Kidney (tissue), 14 donors: ENCODE data around the gene EDN3. TPM values are rescaled to one million over a fixed set of nuclear protein-coding genes. Genes with fewer than 3 reads are reported as not detected.

Experiments used
- DNase-seq, 5 donors: peaks; one replicate each; pipeline ENCODE4 v3.0.0-alpha.2; 2013 to 2020
- FAIRE-seq: peaks from 2 replicates; lab custom pipeline; 2012; peaks lifted over from hg19 to GRCh38; lab: Jason Lieb, UNC
- H3K27ac ChIP-seq, 2 donors: one replicate each; pipeline ENCODE4 v1.7.0; 2013; ENCODE audit warnings: low read depth in 2 of 2, low read length in 2 of 2, inconsistent platforms in 1 of 2
- H3K27me3 ChIP-seq: one replicate; pipeline ENCODE4 v1.7.1; 2013; ENCODE audit warnings: low read length, inconsistent platforms; ENCODE audit not compliant: control insufficient read depth, insufficient read depth
- H3K36me3 ChIP-seq, 3 donors: one replicate each; pipeline versions ENCODE4 v1.7.0 to v1.7.1; 2013; ENCODE audit warnings: low read length in 3 of 3, control low read depth in 1 of 3, inconsistent platforms in 1 of 3; ENCODE audit not compliant: insufficient read depth in 3 of 3, control insufficient read depth in 2 of 3
- H3K4me1 ChIP-seq, 3 donors: one replicate each; pipeline versions ENCODE4 v1.7.0 to v1.7.1; 2013; ENCODE audit warnings: low read length in 3 of 3, inconsistent platforms in 1 of 3, low read depth in 1 of 3; ENCODE audit not compliant: control insufficient read depth in 2 of 3, insufficient read depth in 2 of 3
- H3K4me3 ChIP-seq, 3 donors: one replicate each; pipeline versions ENCODE4 v1.7.0 to v1.8.1; 2013; ENCODE audit warnings: low read length in 3 of 3, control low read depth in 1 of 3, inconsistent platforms in 1 of 3
- H3K9ac ChIP-seq, 3 donors: one replicate each; pipeline versions ENCODE4 v1.7.0 to v1.7.1; 2013; ENCODE audit warnings: low read length in 3 of 3, control low read depth in 1 of 3, inconsistent platforms in 1 of 3
- H3K9me3 ChIP-seq, 3 donors: one replicate each; pipeline versions ENCODE4 v1.7.0 to v1.7.1; 2013; ENCODE audit warnings: low read length in 3 of 3, control low read depth in 1 of 3, inconsistent platforms in 1 of 3; ENCODE audit not compliant: control insufficient read depth in 2 of 3, insufficient read depth in 1 of 3
- CTCF ChIP-seq: IDR thresholded peaks from 3 replicates; pipeline ENCODE4 v1.5.1; 2012; ENCODE audit warnings: mild to moderate bottlenecking, moderate library complexity, borderline replicate concordance; ENCODE audit not compliant: insufficient read depth; ENCODE audit errors: extremely low read depth
- intact Hi-C: fragments of 100-400 bp; cut with DNase I; formaldehyde crosslinking; loops from one replicate; pipeline ENCODE4 v1.11.1; 2022
- polyA plus RNA-seq: library from polyadenylated mRNA; stranded (reverse); fragments of 350-450 nt; fragmentation: Illumina TruSeq; extraction: RNeasy Lipid Tissue Mini Kit (QIAGEN cat#74804); gene quantifications from one replicate; pipeline ENCODE4 v1.2.3, GENCODE V29; 2014; ENCODE audit warnings: low read depth, low replicate concordance; ENCODE audit not compliant: insufficient read depth
- total RNA-seq: library from RNA; stranded (reverse); fragmentation: NEBNext Ultra II Directional; extraction: Animal tissue kit (Norgen Biotek cat#: 25700); gene quantifications from one replicate; pipeline ENCODE4 v1.2.1, GENCODE V29; 2021
- donor health status: control.
- donor health status: control.
- donor health status: control.
- donor health status: control.
- donor health status: control.
- donor health status: DM: yes; HTN: yes; CAD: no.
- donor health status: Normal renal cell carcinoma (clear cell type).

EDN3 gene
- total and polyA plus RNA-seq, 2 donors from 2014 or later: 0.19 TPM; not detected in 1

DNA sequence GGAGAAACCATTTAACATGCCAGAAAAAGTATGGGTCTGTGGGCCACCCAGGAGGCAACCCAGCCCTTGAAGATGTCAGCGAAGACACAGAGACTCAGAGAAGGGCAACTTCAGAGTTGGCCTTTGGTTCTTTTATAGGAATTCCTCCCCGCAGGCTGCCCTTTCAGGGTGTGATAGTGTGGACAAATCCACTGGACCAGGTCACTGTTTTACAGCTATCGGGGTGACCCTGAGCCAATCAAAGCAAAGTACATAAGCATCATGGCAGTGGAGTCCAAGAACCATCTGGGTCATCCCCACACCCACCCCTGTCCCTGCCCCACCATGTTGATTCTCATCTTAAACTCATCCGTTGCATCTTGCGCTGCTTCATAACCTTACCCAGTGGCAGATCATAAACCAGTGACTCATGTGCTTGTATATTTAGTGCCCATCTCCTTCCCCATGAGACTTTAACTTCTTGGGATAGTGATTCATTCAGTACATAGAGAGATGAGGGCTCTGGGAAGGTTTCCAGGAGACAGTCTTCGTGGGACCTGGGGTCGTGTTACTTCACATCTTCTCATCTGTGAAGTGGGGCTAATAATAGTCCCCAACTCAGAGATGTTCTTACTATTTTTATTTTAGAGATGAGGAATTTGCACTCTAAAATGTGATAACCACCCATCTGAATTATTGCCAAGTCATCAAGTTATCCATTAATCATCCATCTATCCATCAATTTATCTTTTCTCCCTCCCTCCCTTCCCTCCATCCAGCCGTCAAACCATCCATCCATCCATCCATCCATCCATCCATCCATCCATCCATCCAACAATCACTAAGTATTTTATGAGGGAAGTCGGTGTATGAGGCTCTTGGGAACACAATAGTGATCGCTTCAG, 51.0 kb downstream of the EDN3 start:
- DNase-seq: no peak
- intact Hi-C loops: no loop called here
- Histone ChIP-seq H3K27ac (no peak overlapping the region), H3K4me3 (no peak overlapping the region), H3K27me3 (no peaks in the 10 kb centered on the region), H3K4me1 (no peaks in the 10 kb centered on the region), H3K9ac (no peak overlapping the region), H3K36me3 (no peaks in the 10 kb centered on the region), H3K9me3 (no peaks in the 10 kb centered on the region)
- FAIRE-seq: no peak
- no peak for TF ChIP-seq CTCF

- no peak for TF ChIP-seq CTCF
- Histone ChIP-seq H3K27me3 (no peaks in the 10 kb centered on the region), H3K4me3 (no peak overlapping the region), H3K9ac (no peak overlapping the region), H3K36me3 (no peaks in the 10 kb centered on the region), H3K9me3 (no peaks in the 10 kb centered on the region), H3K4me1 (no peaks in the 10 kb centered on the region), H3K27ac (no peak overlapping the region)
- intact Hi-C loops: no loop called here
- peak in 3 of 5 donors; percentile 54 to 81 (median 75) for DNase-seq
- FAIRE-seq: no peak
These were observed 52.1 kb downstream of the EDN3 start for GRCh38 chr20:59352541-59352940.

GRCh38 chr20:59352990-59353389, 52.6 kb downstream of the EDN3 start:
- H3K27ac ChIP-seq: no peak overlapping the region
- FAIRE-seq: no peak
- no peaks in the 10 kb centered on the region for H3K9me3 ChIP-seq
- no peaks in the 10 kb centered on the region for H3K4me1 ChIP-seq
- H3K4me3 ChIP-seq: no peak overlapping the region
- peak in 3 of 5 donors; percentile 42 to 59 (median 54) for DNase-seq
- H3K36me3 ChIP-seq: no peaks in the 10 kb centered on the region
- TF ChIP-seq CTCF: no peak
- no peak overlapping the region for H3K9ac ChIP-seq
- intact Hi-C loops: no loop called here
- no peaks in the 10 kb centered on the region for H3K27me3 ChIP-seq
